Spleen (tissue), 7 donors: Measurements from ENCODE around the gene OPTN.

Experiments used
- CTCF ChIP-seq, 11 experiments: fragments of 200-600 bp in 7 of 11; fragments of 450-650 bp in 4 of 11; sonication (generic) in 4 of 11; IDR thresholded peaks in 8 of 11; conservative IDR thresholded peaks in 3 of 11; 1 replicate in 7 of 11; 2 replicates in 4 of 11; pipeline versions ENCODE4 v1.4.0 to v1.8.0; 2016 to 2021; ENCODE audit warnings: antibody characterized with exemption in 11 of 11, inconsistent platforms in 4 of 11, mild to moderate bottlenecking in 1 of 11
- POLR2A ChIP-seq, 3 donors: fragments of 450-650 bp; IDR thresholded peaks; one replicate each; pipeline ENCODE4 v1.5.1; 2017; ENCODE audit warnings: antibody characterized with exemption in 3 of 3, mild to moderate bottlenecking in 1 of 3
- POLR2AphosphoS5 ChIP-seq, 3 donors: sonication (generic); formaldehyde crosslinking; IDR thresholded peaks; one replicate each; pipeline ENCODE4 v1.5.1; 2017; ENCODE audit warnings: antibody characterized with exemption in 3 of 3
- donor health status: DM: no; HTN: no; CAD: no; lungs with moderate emphysema.
- donor health status: DM: no; HTN: no; CAD: no.
- donor health status: DM: no; HTN: no; CAD: no.

DNA sequence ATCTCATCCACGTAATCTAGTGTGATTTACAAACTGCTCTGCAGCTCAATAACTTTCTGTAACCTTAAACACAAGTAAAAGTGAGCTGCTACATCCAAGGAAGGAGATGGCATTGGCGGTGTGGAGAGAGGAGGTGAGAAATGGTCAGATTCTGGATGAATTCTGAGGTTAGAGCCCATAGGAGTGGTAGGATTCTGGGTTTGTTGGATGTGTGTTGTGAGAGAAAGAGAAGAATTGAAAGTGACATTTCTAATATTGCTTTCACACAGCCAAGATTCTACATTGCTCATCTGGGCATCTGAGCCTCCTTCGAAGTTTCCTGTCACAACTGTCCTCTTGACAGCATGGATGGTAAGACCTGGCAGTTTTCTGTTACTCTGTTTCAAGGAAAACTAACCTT, 63.9 kb downstream of the OPTN start:
- TF ChIP-seq POLR2A (IDR thresholded peaks at IDR 0.05) (no peak), CTCF (IDR thresholded peaks at IDR 0.05 in 8 of 11, conservative IDR thresholded peaks at IDR 0.05 in 3 of 11) (no peak), POLR2AphosphoS5 (IDR thresholded peaks at IDR 0.05) (no peak)
